Measurements from ENCODE around the gene TFPI.

TFPI gene

GRCh38 chr2:187440101-187440675, 114.0 kb downstream of the TFPI start:
- Histone ChIP-seq H3K4me3 (ENCODE audit: low read depth, low read length) (no peak overlapping the region), H3K36me3 (replicated peaks) (no peaks in the 10 kb centered on the region), H3K27me3 (replicated peaks) (no peaks in the 10 kb centered on the region), H3K27ac (no peak overlapping the region)
- DNase-seq: no peak
- in situ Hi-C loops (cut with HindIII; ENCODE audit: low pct_ligation_motif_present, low sequenced_read_pairs): no loop called here
- TF ChIP-seq, protein P1, sequence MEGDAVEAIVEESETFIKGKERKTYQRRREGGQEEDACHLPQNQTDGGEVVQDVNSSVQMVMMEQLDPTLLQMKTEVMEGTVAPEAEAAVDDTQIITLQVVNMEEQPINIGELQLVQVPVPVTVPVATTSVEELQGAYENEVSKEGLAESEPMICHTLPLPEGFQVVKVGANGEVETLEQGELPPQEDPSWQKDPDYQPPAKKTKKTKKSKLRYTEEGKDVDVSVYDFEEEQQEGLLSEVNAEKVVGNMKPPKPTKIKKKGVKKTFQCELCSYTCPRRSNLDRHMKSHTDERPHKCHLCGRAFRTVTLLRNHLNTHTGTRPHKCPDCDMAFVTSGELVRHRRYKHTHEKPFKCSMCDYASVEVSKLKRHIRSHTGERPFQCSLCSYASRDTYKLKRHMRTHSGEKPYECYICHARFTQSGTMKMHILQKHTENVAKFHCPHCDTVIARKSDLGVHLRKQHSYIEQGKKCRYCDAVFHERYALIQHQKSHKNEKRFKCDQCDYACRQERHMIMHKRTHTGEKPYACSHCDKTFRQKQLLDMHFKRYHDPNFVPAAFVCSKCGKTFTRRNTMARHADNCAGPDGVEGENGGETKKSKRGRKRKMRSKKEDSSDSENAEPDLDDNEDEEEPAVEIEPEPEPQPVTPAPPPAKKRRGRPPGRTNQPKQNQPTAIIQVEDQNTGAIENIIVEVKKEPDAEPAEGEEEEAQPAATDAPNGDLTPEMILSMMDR (IDR thresholded peaks at IDR 0.05; ENCODE audit: low read depth, low read length, missing control alignments): no peak

DNA sequence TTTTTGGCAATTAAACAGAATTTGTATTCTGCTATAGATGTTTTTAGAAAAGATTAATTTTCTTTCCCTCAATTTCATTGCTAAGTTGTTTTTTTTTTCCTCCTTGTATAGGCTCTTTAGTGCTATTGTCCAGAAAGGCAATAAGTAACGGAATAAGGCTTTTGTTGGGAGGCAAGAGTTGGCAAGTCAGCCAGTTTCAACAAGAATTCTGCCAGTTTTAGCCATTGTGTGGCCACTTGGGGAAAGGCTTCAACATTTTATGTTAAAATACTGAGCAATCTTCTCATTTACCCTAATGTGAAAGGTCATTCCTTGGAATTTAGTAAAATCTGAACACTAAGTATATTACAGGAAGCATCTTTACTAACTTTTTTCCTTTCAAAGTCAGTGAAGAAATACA, 115.8 kb downstream of the TFPI start:
- in situ Hi-C loops (cut with HindIII; ENCODE audit: low pct_ligation_motif_present, low sequenced_read_pairs): no loop called here
- H3K36me3 ChIP-seq (replicated peaks): no peaks in the 10 kb centered on the region
- H3K4me3 ChIP-seq (ENCODE audit: low read depth, low read length): no peak overlapping the region
- no peak overlapping the region for H3K27ac ChIP-seq
- H3K27me3 ChIP-seq (replicated peaks): no peaks in the 10 kb centered on the region
- DNase-seq: no peak
- TF ChIP-seq, protein P1 (IDR thresholded peaks at IDR 0.05; ENCODE audit: low read depth, low read length, missing control alignments): no peak

DNA sequence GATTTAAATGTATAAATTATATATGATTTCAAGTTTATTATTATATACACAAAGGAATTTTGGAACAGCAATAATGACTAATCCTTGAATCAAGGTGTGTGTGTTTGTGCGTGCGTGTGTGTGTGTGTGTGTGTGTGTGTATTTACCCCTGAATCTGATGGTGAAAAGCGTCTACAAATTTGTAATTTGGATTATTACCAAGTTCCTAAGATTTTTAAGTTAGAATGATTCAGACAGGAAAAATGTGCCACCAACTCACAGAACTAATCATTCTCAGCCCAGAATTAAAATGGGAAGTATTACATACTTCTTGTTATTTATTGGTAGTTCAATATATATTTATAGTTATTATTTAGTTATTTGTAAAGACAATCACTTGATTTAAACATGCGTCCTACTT, 118.5 kb downstream of the TFPI start:
- Histone ChIP-seq H3K4me3 (ENCODE audit: low read depth, low read length) (no peak overlapping the region), H3K27me3 (replicated peaks) (no peaks in the 10 kb centered on the region), H3K27ac (no peak overlapping the region), H3K36me3 (replicated peaks) (no peaks in the 10 kb centered on the region)
- DNase-seq: no peak
- TF ChIP-seq, protein P1 (IDR thresholded peaks at IDR 0.05; ENCODE audit: low read depth, low read length, missing control alignments): no peak
- in situ Hi-C loops (cut with HindIII; ENCODE audit: low pct_ligation_motif_present, low sequenced_read_pairs): no loop called here

DNA sequence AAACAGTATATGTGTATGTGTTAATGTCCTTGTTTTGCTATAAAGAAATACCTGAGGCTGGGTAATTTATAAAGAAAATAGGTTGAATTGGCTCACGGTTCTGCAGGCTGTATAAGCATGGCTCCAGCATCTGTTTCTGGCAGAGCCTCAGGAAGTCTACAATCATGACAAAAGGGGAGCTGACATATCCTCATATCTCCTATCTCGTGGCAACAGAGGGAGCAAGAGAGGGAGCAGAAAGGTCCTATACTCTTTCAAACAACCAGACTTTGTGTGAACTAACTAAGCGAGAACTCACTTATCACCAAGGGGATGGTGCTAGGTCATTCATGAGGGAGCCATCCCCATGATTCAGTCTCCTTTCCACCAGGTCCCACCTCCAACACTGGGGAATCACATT, 119.2 kb downstream of the TFPI start:
- Histone ChIP-seq H3K4me3 (ENCODE audit: low read depth, low read length) (no peak overlapping the region), H3K36me3 (replicated peaks) (no peaks in the 10 kb centered on the region), H3K27me3 (replicated peaks) (no peaks in the 10 kb centered on the region), H3K27ac (no peak overlapping the region)
- DNase-seq: no peak
- TF ChIP-seq, protein P1 (IDR thresholded peaks at IDR 0.05; ENCODE audit: low read depth, low read length, missing control alignments): no peak
- in situ Hi-C loops (cut with HindIII; ENCODE audit: low pct_ligation_motif_present, low sequenced_read_pairs): no loop called here

DNA sequence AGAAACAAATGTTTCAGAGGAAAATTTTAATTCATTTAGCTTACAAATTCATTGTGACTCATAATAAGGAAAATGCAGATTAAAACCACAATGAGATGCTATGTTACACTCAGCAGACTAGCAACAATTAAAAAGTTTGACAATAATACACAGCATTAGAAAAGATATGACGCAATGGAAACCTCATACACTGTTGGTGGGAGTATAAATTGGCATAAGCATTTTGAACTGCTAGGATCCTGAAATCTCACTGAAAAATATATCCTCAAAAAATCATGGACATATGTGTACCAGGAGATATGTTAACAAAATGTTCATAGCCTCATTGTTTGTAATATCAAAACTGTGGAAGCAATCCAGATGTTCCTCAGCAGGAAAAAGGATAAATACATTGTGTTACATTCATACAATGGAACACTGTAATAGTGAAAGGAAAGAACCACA, 119.9 kb downstream of the TFPI start:
- H3K27ac ChIP-seq: no peak overlapping the region
- TF ChIP-seq, protein P1 (IDR thresholded peaks at IDR 0.05; ENCODE audit: low read depth, low read length, missing control alignments): no peak
- no peaks in the 10 kb centered on the region for H3K27me3 ChIP-seq (replicated peaks)
- no peak for DNase-seq
- in situ Hi-C loops (cut with HindIII; ENCODE audit: low pct_ligation_motif_present, low sequenced_read_pairs): no loop called here
- no peak overlapping the region for H3K4me3 ChIP-seq (ENCODE audit: low read depth, low read length)
- no peaks in the 10 kb centered on the region for H3K36me3 ChIP-seq (replicated peaks)

GRCh38 chr2:187431911-187432310, 122.3 kb downstream of the TFPI start:
- TF ChIP-seq, protein P1 (IDR thresholded peaks at IDR 0.05; ENCODE audit: low read depth, low read length, missing control alignments): no peak
- DNase-seq: no peak
- no peak overlapping the region for H3K4me3 ChIP-seq (ENCODE audit: low read depth, low read length)
- in situ Hi-C loops (cut with HindIII; ENCODE audit: low pct_ligation_motif_present, low sequenced_read_pairs): no loop called here
- no peak overlapping the region for H3K27ac ChIP-seq
- no peaks in the 10 kb centered on the region for H3K36me3 ChIP-seq (replicated peaks)
- H3K27me3 ChIP-seq (replicated peaks): no peaks in the 10 kb centered on the region
